Umbilical cord (tissue), 2 donors: ENCODE measurements around the gene ADSS2. TPM values are rescaled to one million over a fixed set of nuclear protein-coding genes. Genes with fewer than 3 reads are reported as not detected.

Experiments used
- DNase-seq: peaks from one replicate; pipeline ENCODE4 v3.0.0-alpha.2; 2015; ENCODE audit warnings: low spot score
- total RNA-seq: library from RNA; depleted of rRNA; stranded (reverse); fragments of >200 nt; gene quantifications from one replicate; pipeline ENCODE4 v1.2.3, GENCODE V29; 2014; ENCODE audit warnings: low replicate concordance; ENCODE audit not compliant: insufficient read depth

ADSS2 gene
- total RNA-seq, 1 donor from 2014 or later = 78.0 TPM

DNA sequence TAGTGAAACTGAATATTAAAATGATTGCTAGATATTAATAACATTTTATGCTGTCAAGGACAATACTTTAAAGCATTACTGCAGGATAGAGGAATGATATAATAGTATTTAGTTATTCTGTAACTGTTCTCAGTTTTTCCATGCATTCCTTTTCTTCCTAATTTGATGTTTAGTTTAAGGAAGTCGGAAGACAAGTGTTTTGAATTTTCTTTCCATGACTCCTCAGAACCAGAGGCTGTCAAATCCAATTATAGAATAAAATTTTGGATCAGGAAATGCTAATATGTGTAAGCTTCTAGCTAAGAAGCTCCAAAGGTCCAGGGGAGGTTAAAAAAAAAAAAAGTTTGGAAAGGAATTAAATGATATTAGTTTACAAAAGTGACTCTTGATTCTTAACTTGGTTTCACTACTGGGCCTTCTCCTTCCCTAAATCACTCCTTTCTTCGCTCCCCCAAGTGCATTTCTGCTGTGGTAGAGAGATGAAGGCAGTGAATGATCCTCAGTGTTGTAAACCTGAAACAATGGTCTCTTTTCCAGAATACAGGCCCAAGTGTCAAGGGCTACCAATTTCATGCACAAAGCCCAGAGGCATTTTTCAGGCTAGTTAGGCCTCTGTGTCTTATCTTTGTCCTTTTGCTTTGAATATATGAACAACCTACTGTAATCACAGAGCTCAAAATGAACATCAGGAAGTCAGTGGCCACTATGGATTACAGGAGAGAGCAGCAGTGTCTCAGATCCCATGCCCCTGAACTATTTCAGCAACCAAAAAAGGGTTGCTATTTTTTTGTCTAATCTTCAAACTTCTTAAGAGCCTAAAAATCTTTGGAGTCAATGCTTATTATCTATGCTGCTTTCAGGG lies 6.2 kb downstream of the ADSS2 start:
- DNase-seq = no peak

- no peak for DNase-seq
These were observed 6.9 kb downstream of the ADSS2 start for GRCh38 chr1:244444854-244445253.

DNA sequence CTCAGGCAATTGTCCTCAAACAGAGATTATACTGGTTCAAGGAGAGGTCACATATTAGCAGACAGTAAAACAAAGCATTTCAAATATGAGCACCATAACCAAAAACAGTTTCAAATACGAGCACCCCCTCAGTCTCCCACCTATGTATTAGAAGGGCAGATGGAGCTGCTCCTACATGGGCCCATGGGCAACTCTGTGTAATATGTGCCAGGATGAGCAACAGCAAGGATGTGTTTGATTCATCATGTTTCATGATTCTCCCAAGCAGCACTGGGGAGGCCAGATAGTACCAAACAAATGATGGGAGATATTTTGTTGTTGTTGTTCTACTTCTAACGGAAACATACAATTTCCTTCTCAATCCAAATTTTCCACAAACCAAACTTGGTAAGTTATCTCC lies 8.9 kb downstream of the ADSS2 start:
- no peak for DNase-seq

GRCh38 chr1:244439391-244440032 lies 12.2 kb downstream of the ADSS2 start:
- no peak for DNase-seq

DNA sequence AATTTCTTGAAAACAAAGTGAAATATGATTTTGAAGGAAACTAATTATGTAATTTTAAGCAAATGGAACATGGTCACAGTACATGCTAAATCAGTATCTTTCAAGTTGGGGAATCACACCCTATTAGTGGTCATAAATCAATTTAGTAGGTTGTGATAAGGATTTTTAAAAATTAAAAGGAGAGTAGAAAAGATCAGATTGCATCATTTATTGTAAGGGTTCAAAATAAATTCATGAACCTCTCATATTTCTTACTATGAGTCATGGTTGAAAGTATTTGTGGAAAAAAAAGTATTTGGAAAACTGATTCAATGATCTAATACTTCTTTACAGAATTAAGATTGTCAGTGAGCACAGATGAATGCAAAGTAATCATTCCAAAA lies 14.6 kb downstream of the ADSS2 start:
- DNase-seq = no peak

DNA sequence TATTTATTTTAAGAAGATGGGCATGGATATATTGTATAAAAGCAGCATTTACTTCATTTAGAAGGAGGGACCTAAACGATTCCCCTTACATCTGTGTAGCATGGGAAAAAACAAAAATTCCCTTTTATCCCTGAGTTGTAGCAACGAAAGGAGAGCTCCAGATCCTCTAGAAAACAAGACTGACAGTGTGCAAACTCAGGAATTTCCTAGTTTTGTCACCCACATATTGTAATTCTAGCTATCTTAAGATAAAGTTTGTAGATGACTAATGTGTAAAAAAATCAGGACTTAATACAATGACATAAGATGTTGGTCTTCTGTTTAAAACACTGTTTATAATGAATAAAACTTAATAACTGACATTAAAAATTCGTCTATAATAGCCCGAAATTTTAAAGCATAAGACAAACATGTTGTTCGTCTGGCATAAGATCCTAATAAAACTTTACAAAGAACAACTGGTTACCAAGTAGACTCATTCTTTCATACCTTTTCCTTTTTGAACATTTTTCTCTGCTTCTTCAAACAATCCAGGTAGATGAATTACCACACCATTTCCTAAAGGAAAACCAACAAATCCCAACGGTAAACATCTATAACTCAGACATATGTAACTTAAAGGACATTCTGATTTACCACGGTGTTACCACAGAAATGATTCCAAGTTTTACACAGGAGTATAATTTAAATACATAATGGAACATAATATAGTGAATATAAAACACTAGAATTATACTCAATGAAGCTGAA lies 15.2 kb downstream of the ADSS2 start:
- no peak for DNase-seq

DNA sequence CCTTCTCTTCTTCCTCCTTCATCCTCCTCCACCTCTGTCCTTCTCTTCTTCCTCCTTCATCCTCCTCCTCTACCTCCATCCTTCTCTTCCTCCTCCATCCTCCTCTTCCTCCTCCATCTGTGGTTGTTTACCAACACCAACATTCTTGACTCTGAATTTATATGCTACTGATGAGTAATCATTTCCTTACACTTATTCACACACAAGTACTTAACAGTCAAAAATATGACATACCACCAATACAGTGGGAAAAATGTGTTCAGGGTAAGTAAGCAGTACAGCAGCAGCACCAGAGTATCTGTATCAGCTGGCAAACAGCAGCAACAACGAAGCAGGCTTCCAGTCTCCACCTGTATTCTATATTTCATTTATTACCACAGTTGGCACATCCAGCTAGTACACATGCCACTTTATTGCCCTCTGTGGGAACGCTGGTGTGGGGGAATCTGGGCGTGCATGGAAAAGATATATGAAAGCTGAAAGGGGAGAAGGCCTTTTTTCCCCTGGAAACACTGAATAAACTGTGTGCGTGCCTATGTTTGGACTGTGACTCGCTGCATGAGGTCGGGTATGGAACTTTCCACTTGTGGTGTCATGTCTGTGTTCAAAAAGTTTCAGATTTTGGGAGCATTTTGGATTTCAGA lies 16.0 kb downstream of the ADSS2 start:
- DNase-seq = no peak

DNA sequence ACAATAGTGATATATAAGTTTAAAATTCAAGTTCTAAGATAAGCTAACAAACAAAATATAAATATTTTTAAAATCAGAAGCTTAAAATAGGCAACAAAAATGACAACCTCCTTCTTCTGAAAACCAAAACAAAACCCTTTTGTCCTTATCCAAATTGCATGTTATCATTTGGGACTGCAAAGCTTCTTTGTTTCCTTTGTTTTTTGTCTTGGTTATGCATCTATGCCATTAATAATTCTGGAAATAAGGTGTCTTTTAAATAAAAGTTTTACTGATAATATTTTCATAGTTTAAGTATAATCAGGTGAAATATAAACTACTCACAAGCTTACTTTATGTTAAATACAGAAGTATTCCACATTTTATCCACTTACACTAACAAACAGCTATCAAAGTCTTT lies 20.5 kb downstream of the ADSS2 start:
- DNase-seq = no peak

GRCh38 chr1:244429818-244430217 lies 21.9 kb downstream of the ADSS2 start:
- no peak for DNase-seq

- no peak for DNase-seq
These were observed 24.1 kb downstream of the ADSS2 start for GRCh38 chr1:244427647-244428046.

- DNase-seq = no peak
These were observed 26.9 kb downstream of the ADSS2 start for GRCh38 chr1:244424649-244425334.

DNA sequence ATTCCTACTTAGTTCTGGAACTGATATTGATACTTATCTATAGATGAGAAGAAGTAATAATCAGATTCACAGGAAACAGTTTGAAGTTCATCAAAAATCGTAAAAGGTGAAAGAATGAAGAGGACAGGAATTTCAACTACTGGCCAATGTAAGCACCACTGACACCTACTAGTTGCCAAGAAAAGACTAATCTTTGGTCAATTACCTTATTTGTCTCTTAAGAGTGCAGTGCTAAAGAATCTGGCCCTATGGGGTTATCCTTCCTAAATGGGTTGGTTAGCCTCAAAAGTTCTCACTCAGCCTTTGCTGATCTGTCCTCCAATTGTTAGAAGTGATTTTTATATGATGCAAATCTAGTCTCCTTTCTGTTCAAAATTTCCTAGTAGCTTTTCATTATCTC lies 29.5 kb downstream of the ADSS2 start:
- DNase-seq = no peak

GRCh38 chr1:244419024-244419423 lies 32.7 kb downstream of the ADSS2 start:
- DNase-seq = no peak

DNA sequence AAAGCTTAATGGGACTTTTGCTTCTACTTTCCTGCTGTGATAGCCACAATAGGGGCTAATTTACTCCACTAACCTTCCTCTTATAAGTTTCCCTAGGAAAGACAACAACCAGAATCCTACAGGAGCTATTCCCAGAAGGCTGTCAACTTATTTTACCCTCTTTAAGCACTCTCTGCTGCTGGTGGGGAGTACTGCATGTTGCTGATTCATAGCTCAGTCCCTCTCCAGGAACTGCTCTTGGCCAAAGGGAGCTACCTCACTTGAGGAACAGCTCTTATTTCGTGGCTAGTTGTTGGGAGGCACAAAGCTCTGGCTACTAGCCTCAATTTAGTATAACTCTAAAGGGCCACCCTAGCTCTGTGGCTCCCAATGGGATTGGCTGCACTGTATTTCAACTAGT lies 37.2 kb downstream of the ADSS2 start:
- DNase-seq = no peak

DNA sequence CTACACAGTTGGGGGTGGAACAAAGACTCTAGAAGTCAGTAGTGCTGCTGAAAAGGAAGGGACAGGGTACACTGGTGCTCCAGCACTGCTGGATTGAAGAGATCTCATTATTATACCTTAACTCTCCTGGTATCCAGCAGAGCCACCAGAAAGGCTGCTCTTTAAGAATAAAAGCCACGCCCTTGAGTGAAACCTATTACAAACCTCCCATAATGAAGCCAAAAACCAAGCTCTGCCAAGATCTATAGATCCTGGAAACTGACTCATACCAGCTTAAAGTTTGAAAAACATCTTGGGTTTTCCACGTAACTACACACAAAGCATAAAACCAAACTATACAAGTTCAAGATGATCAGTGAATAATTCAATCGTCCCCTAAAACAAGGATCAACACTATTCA lies 38.0 kb downstream of the ADSS2 start:
- no peak for DNase-seq

GRCh38 chr1:244412176-244412575 lies 39.5 kb downstream of the ADSS2 start:
- DNase-seq = no peak

DNA sequence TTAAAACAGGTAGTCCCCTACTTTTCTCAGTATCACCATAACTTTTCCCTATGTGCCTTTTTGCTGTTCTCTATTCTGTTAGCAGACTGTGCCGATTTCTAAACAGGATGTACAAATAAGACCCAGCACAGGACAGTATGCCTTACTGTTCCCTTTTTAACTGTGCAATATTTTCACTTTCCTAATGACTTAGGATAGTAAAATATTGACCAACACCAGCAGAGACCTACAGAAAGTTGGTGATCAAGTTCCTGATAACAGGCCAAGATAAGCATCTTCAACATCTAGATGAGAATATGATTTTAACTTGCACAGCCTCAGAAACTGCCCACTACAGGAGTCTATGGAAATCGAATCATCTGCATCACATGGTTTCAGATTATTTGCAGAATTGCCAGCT lies 42.0 kb downstream of the ADSS2 start:
- no peak for DNase-seq

DNA sequence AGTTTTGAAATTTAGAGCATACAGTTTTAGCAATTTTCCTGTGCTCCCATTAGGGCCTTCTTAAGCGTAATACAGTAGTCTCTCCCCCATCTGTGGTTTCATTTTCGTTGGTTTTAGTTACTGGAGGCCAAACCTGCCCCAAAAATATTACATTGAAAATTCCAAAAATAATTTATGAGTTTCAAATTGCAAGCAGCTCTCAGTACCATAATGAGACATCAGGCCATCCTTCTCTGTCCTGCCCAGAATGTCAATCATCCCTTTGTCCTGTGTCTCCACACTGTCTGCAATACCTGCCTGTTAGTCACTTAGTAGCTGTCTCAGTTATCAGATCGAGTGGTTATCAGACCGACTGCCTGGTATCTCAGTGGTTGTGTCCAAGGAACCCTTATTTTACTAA lies 45.4 kb downstream of the ADSS2 start:
- DNase-seq = no peak

GRCh38 chr1:244405856-244406255 lies 45.9 kb downstream of the ADSS2 start:
- DNase-seq = peak; percentile 84

GRCh38 chr1:244403431-244403830 lies 48.3 kb downstream of the ADSS2 start:
- no peak for DNase-seq

DNA sequence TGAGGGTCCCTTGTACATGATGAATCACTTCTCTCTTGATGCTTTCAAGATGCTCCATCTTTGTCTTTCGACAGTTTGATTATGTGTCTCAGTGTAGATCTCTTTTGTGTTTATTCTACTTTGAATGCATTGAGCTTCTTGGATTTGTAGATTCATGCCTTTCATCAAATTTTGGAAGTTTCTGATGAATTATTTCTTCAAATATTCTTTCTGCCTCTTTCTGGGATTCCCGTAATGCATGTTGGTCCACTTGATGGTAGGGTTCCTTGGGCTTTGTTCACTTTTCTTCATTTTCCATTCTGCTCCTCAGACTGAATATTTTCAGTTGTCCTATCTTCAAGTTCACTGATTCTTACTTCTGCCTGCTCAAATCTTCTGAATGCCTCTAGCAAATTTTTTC lies 50.7 kb downstream of the ADSS2 start:
- DNase-seq = no peak

GRCh38 chr1:244397131-244397530 lies 54.6 kb downstream of the ADSS2 start:
- no peak for DNase-seq
